Subcutaneous adipose tissue (tissue), 4 donors: ENCODE measurements around the gene ABCB4. TPM values are rescaled to one million over a fixed set of nuclear protein-coding genes. Genes with fewer than 3 reads are reported as not detected.

Source experiments
- total RNA-seq, 4 donors: library from RNA; depleted of rRNA; stranded (reverse); fragments of >200 nt; gene quantifications; one replicate each; pipeline ENCODE4 v1.1.0, GENCODE V29; 2016
- TF ChIP-seq, protein P1 (sequence below): fragments of 450-650 bp; IDR thresholded peaks from one replicate; pipeline ENCODE4 v1.5.1; 2016; ENCODE audit warnings: low read depth, mild to moderate bottlenecking, control low read depth, antibody characterized with exemption, moderate library complexity

ABCB4 gene
- total RNA-seq, 4 donors from 2014 or later: 0.88 to 3.1 (median 1.6) TPM

GRCh38 chr7:87510411-87510875 is 35.0 kb upstream of the ABCB4 start:
- TF ChIP-seq, protein P1, sequence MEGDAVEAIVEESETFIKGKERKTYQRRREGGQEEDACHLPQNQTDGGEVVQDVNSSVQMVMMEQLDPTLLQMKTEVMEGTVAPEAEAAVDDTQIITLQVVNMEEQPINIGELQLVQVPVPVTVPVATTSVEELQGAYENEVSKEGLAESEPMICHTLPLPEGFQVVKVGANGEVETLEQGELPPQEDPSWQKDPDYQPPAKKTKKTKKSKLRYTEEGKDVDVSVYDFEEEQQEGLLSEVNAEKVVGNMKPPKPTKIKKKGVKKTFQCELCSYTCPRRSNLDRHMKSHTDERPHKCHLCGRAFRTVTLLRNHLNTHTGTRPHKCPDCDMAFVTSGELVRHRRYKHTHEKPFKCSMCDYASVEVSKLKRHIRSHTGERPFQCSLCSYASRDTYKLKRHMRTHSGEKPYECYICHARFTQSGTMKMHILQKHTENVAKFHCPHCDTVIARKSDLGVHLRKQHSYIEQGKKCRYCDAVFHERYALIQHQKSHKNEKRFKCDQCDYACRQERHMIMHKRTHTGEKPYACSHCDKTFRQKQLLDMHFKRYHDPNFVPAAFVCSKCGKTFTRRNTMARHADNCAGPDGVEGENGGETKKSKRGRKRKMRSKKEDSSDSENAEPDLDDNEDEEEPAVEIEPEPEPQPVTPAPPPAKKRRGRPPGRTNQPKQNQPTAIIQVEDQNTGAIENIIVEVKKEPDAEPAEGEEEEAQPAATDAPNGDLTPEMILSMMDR: no peak

- TF ChIP-seq, protein P1: no peak
These were observed 32.0 kb upstream of the ABCB4 start for GRCh38 chr7:87507446-87507845.

DNA sequence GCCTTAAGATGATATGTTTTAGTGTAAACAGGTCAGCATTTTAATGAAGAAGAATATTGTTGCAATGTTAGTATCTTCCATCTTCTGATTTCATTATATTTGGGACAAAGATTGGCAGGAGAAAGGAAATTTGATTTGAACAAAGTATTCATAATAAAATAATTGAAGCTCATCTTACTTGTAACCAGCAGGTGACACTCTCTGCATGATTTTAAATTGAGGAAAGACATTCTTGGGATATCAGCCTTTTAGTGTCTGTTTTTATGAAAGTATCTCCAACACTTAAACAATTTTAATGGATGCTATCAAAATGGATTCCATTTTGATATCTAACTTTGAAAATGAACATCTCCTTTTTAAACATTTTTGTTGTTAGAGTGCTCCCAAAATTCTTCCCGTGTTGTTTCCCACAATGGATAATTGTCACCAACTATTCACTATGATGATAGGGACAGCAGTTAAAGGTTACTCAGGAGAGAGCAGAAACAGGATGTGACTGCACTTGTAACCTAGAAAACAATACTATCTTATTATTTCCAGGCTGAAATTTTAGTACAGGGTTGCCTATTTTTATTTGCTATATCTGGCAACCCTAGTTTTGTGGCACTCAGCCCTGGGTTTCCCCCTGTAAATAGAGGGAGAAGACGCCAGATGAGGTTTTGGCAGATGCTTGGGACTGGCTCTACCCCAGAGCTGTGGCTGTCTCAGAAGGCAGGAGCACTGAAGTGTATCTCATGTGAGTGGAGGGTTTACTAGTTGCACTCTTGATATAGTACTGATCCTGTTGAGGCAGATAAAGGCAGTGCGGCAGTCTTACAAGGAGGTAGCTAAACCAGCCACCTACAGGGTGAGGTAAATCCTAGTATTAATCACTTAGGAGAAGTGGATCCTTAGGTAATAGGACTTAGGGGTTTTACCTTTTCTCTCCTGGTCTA is 31.0 kb upstream of the ABCB4 start:
- TF ChIP-seq, protein P1: no peak

- TF ChIP-seq, protein P1: no peak
These were observed 30.2 kb upstream of the ABCB4 start for GRCh38 chr7:87505557-87506245.

- TF ChIP-seq, protein P1: no peak
These were observed 29.6 kb upstream of the ABCB4 start for GRCh38 chr7:87505122-87505521.

DNA sequence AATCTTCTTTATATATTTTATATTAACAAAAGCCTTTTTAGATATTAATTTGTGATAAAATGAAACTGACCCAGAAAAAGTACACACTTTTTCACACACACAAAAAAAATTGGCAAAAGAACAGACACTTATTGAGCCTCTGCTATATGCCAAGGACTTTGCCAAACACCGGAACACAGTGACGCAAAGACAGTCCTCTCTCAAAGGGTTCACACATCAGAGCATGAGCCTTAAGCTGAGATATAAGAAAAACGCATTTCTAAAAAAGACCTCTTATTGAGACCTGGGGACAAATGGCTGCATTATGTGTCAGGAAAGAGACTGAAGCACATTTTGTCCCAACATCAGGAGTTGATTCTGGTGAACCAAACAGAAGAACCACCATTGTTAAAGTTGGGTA is 24.0 kb upstream of the ABCB4 start:
- TF ChIP-seq, protein P1: no peak

DNA sequence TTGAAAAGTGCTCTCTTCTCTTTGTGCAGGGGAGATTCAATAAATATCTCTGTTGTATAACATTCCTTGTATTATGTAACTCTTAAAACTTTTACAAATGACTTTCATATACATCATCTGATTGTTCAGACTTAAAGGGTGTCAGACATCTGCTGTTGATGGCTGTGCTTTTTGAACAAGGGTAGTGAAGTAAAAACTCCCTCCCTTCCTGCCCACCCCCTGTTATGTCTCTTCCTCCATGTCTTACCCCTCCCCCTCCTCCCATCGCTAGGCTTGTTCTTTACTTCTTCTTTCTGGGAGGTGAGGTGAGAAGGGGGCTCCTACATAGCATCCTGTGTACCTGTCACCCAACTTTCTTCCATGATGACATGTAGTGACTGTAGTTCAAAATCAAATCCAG is 23.4 kb upstream of the ABCB4 start:
- TF ChIP-seq, protein P1: no peak
